ENCODE data around the gene TFB2M.

- TF ChIP-seq CTCF (IDR thresholded peaks at IDR 0.05; ENCODE audit: borderline replicate concordance, extremely low read depth, low read length, poor library complexity, severe bottlenecking) (peak; percentile 72), EZH2 (IDR thresholded peaks at IDR 0.05; ENCODE audit: borderline replicate concordance, low read depth, low read length, severe bottlenecking) (no peak)
Observed at GRCh38 chr1:246492611-246493245, 73.3 kb downstream of the TFB2M start.

Data from DND-41 (cell line).